HEK293T (cell line): ENCODE measurements around the gene ATP6V0E1.

Source experiments
- ARNT ChIP-seq: fragments of 450-650 bp; IDR thresholded peaks from 2 replicates; pipeline ENCODE4 v1.6.1; 2017; ENCODE audit warnings: mild to moderate bottlenecking
- SP1 ChIP-seq: fragments of 450-650 bp; IDR thresholded peaks from 2 replicates; pipeline ENCODE4 v1.6.1; 2017
- SUZ12 ChIP-seq: fragments of 450-650 bp; IDR thresholded peaks from 2 replicates; pipeline ENCODE4 v1.6.1; 2016; ENCODE audit warnings: mild to moderate bottlenecking
- TF ChIP-seq, protein P1 (sequence below): fragments of 450-650 bp; IDR thresholded peaks from 2 replicates; pipeline ENCODE4 v1.6.1; 2016

DNA sequence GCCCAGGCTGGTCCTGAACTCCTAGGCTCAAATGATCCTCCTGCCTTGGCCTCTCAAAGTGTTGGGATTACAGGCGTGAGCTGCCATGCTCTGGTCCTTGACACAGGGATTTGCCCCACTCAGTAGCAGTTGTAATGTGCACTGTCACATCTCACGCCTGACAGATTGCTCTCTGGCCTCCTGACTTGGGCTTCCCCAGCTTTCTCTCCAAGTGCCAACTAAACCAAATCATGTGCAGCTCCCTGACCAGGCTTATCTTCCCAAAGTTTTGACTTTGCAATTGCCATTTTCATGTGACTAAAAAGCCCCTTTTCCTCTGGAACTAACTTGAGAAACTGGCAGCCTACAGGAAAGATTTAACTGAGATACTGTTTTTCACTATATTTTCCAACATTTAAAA, 13.7 kb upstream of the ATP6V0E1 start:
- TF ChIP-seq ARNT, result no peak
- TF ChIP-seq SUZ12, result no peak
- TF ChIP-seq SP1, result no peak
- TF ChIP-seq, protein P1, sequence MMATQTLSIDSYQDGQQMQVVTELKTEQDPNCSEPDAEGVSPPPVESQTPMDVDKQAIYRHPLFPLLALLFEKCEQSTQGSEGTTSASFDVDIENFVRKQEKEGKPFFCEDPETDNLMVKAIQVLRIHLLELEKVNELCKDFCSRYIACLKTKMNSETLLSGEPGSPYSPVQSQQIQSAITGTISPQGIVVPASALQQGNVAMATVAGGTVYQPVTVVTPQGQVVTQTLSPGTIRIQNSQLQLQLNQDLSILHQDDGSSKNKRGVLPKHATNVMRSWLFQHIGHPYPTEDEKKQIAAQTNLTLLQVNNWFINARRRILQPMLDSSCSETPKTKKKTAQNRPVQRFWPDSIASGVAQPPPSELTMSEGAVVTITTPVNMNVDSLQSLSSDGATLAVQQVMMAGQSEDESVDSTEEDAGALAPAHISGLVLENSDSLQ, result no peak
